IPS-NIHi7 (cell line): ENCODE data around the gene EEFSEC.

Experiments used
- DNase-seq: peaks from one replicate; pipeline ENCODE4 v3.0.0; 2012; ENCODE audit warnings: mixed read lengths; ENCODE audit errors: extremely low spot score

EEFSEC gene

DNA sequence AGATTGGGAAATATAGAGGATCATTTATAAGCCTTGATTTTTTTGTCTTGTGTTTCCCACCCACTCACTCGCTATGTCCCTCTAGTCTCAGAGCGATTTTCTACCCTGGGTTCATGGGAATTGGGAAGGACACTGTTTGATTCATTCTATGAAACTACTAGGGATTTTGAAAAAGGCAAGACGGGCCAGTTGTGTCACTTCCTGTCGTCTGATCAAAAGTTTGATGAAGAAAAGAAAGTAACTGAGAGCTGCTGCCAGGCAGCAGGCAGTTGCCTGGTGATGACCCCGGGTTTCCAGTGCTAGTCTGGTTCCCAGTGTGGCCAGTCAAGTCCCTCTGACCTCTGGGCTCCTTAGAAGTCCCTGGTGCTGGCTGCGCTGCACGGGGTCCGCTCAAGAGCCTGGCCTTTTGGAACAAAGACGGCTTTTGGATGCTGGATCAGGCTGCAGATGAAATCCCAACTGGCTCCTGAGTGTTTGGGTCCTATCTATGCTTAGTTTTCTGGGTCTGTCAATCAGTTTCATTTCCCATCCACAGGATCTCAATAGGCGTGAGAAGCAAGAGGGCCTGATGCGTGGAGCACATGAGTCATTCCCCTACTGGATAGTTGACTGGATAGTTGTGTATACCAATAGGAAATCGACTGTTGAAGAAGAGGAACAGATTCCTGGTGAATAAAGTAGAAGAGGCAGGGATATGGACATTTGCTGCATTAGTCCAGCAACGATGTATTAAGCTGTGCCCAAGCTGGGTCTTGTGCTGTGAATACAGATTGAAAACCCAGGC is 89.7 kb downstream of the EEFSEC start:
- no peak for DNase-seq

DNA sequence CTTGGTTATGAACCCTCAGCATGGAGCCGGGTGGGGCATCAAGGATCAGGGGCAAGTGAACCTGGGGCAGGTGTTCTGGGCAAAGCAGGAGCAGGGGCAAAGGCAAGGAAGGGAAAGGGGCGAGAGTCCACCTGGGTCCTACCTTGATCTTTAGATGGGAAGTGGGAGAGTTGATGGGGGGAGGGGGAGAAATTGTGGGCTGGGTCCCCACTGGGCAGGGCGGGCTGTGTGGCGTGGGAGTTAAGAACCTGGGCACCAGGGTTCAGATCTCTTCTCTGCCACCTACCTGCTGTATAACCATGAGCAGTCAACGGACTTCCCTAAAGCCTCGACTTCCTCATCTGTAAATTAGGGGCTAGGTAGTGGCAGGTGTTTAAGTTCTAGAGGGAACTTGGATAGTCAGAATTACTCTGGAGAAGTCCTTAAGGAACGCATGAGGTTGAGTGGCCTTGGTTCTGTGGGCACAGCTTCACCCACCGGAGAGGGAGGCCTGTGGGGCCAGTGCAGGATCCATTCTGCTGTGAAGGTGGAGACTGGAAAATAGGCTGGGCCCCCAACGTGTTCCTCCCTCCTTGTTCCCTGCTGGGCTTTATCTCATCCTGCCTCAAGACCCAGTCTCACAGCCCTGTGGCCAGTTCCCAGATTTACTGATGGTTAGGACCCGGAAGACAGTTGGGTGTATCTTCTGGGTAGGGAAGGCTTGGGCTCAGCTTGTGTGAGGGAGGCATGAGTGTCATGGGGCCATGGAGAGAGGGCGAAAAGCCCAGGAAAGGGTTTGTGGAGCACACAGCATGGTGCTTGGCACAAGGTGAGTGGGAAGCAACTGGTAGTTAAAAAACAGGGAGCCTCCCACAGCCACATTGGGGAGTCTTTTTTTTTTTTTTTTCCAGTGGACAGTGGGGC is 90.6 kb downstream of the EEFSEC start:
- DNase-seq: no peak

DNA sequence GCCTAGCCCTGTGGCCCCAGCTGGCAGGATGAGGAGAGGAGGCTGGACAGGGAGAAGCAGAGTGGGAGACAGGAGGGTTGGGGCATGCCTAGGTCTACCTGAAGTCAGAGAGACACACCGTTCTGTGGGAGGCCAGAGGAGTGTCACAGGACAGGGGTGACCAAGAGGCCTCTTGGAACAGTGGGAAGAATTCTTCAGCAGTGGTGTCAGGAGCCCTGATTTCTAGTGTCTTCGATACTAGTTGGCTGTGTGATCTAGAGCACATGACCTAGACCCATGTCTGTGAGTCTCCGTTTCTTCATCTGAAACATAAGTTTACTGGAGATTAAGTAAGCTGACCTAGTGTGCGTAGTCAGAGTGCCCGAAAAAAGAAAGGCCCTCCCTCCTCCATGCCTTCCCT is 92.2 kb downstream of the EEFSEC start:
- DNase-seq: no peak

DNA sequence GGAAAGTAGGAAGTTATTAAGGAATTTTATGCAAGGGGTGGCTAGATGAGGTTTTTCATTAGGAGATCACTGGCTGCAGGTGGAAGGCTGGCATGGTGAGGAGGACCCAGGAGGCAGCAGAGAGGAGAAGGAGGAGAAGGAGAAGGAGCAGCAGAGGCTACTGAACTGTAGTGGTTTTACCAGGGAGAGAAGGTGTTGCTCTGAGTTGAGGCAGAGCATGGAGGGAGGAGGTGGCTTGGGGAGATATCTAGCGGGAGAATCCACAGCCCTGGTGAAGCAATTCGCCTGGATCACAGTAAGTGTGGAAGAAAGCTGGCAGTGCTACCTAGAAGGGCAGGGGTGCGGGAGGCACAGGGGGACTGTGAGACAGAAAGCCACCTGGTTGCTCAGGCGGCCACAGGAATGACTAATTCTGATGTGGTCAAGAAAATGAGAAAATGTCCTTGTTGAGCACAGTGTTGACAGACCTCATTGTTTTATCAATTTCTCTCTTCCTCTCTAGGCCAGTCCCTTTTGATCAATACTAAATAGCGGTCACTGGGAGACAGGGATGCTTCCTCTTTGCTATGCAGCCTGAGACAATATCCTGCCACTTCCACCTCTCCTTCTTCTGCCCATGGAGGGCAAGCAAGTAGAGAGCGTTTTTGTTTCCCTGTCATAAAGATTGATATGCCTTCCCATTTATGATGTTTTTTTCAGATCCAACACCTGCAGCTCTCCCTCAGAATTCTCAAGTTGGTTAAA is 94.6 kb downstream of the EEFSEC start:
- DNase-seq: no peak

DNA sequence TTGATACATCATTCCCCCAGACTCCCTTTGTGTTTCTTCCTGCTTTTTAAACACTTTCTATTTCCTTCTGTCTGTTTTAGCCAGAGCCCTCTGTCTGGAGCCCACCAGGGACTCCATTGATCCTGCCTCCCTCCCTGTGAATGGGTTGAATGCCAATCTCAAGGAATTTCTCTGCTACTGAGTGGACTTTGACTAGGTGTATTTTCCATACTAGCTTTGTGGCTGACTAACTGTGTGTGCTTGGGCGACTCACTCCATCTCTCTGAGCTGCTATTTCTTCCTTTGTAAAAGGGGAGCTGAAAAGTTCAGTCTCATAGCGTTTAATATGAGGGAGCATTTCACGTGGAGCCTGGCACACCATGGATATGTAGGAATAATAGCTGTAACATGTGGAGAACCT is 98.8 kb downstream of the EEFSEC start:
- DNase-seq: no peak

DNA sequence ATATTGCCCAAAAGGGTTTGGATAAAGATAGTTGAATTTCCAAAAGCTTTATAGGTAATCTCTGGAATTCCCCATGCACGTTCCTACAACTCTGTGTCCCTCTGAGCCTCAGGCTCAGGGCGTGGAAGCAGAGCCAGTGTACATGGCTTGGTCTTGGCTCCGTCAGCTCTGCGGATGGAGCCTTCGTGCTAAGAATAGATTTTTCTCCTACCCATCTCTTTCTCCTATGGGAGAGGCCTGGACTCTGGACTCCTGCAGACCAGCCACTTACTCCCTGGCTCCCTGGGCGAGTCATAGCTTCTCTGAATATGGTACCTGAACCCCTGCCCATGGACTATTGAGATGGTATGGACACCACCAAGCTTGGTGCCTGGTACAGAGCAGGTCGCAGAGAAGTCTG is 99.9 kb downstream of the EEFSEC start:
- DNase-seq: no peak

DNA sequence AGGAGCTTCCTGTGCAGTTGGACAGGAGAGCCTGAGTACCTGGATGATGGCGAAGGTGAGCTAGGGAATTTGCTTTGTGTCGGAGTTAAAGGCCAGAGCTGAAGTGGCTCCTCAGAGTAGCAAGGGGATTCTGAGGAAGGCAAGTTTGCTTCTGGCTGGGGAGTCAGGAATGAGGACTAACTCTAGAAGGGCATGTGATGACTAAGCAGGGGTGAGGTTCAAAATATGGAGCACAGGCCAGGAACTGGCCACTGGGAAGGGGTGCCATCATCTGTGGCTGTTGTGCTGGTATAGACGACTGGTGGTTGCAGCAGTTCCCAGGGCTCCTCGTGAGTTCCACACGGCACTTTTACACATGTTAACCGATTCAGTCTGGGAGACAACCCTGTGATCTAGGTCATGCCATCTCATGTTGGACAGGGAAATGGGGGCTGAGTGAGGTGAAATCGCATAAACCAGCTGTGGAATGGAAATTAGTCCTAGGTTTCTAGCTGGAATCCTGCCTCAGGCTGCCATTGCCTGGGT is 100.8 kb downstream of the EEFSEC start:
- no peak for DNase-seq

DNA sequence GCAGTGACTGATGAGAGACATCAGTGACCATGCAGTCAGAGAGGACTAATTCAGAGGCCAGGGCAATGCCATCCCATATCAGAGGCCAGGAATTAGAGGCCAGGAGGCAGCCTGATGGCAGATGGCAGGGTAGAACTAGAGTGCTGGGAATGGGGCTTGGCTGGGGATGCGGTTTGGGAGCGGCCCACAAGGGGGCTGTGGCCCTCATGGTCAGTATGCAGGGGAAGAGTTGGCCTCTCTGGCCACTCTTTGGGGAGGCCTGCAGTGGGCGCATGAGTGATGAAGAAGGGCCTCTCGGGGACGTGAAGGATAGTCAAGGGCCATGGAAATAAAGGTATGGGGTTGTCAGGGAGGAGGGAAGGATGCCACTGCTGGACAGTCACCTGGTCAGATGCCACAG is 101.7 kb downstream of the EEFSEC start:
- peak; percentile 60 for DNase-seq

DNA sequence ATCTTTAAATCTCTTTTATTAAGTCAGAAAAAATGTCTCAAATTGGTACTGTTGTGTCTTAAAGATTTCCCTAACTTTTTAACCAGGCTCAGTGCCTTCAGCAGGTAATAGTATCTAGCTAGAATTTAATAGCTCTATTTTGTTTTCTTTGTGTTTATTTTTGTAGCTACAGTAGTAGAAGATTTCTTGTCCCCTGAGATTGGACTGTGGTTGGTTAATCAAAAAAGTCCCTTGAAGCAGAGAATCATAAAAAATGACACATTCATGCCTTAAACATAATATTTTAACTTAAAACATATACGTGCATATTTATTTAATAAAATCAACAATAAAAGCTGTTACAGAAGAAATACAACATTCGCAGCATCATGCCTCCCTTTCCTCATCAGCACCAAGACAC is 102.8 kb downstream of the EEFSEC start:
- DNase-seq: no peak

DNA sequence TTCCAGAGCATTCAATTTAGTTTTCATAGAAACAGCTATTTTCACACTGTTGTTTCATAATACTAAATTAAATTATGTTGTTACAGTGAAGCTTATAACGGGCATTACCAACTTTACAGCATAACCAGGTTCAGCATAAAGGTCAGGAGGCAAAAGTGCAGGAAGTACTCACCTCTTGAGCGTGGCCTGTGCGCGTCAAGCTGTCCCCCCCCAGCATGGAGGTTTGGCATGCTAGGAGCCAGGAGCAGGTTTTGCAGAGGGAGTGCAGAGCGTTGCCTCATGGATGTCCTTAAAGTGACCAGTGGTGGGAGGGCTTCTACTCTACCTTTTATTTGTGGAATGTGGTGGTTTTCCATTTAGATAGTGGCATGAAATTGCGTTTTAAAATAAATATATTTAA is 104.4 kb downstream of the EEFSEC start:
- DNase-seq: no peak

DNA sequence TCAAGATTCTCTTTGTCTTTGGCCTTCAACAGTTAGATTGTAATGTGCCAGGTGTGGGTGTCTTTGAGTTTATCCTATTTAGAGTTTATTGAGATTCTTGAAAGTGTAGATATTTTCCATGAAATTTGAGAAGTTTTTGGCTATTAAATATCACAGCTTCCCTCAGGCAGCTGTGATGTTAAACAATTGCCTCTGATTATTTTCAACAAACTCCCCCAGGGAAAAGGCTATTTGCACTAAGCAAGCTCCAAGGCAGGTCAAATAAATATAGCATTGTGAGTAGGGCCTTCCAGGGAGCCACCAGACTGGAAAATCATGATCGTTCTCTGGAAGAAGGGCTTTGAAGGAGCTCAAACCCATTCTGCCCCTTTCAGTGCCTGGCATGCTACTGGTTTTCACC is 107.0 kb downstream of the EEFSEC start:
- no peak for DNase-seq

DNA sequence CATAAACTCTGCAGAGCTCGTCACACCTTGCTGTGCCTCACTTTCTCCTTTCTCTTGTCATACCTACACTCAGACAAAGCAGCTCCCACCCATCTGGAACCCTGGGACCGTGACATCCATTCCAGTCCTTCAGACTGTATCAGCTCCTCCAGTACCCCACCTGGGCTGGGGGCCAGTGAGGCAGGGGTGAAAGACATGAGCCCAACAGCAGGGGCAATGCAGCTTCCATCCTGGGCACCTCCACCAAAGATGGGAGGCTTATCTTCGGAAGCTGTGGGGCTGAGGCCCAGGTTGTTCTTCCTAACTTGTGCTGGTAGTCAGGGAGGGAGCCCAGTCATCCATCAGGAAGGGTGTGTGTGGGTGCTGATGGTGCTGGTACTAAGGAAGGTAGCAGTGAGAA is 109.2 kb downstream of the EEFSEC start:
- DNase-seq: no peak

DNA sequence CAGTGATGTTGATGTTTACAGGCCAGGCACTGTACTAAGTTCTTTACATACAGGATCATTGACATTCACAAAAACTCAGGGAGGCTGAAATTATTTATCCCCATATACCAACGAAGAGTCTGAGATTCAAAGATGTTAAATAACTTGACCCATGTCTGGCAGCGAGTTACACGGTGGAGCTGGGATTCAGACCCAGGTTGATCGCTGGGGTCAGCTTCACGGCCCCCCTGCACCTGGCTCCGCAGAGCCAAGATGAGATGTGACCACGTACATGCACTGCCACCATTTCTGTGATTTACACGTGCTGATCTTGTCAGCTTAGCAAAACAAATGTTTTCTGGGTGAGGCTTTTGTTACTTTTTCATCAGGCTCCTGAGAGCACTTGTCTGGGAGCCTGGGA is 109.8 kb downstream of the EEFSEC start:
- no peak for DNase-seq

DNA sequence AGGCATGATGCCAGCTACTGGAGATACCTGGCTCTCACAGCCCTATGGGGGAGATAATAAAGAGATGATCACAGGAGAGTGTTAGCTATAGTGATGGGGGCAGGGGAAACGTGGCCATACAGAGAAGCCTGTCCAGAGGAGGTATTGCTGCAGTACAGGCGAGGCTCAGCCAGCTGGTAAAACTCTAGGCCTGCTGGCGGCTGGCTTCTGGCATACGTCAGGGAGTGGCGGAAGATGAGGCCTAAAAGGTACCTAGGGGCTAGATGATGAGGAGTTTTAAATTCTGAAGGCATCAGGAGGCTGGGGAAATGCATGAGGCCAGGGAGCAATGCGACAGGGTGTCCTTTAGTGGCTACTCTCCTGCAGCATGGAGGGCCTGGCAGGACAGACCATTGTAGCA is 110.7 kb downstream of the EEFSEC start:
- DNase-seq: no peak

DNA sequence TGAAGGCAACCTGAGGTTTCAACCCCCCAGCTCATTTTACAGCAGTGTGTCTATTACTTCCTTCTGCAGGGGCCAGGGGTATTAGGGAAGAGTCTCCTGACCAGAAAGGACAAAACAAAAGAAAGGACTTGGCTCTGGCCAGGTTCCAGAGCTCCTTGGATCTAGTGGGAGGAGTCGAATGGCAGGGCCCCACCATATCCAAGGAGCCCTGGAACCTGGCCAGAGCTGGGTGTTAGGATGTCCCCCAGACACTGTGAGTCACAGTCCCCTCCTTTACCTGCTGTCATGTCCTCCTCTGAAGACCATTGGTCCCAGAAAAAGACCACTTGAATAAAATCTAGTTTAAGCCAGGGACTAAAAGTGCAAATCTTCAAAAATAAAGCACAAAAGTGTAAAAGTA is 113.2 kb downstream of the EEFSEC start:
- no peak for DNase-seq

DNA sequence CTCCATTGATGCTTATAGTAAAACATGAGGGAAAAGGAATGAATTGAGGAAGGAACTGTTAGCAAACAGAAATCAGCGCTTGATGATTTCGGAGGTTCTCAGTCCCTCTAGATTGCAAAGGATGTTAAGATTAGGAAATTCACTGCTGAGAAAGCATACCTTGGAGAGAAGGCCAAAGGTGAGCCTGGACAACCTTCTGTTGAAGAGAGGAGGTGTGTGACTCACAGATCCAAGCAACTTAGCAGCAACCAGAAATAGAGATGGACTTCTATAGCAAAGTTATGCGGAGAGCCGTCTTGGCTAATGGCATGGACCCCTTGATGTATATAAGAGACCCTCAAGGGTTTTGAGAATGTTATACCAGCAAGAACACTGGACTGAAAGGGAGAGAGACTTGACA is 114.3 kb downstream of the EEFSEC start:
- DNase-seq: no peak

DNA sequence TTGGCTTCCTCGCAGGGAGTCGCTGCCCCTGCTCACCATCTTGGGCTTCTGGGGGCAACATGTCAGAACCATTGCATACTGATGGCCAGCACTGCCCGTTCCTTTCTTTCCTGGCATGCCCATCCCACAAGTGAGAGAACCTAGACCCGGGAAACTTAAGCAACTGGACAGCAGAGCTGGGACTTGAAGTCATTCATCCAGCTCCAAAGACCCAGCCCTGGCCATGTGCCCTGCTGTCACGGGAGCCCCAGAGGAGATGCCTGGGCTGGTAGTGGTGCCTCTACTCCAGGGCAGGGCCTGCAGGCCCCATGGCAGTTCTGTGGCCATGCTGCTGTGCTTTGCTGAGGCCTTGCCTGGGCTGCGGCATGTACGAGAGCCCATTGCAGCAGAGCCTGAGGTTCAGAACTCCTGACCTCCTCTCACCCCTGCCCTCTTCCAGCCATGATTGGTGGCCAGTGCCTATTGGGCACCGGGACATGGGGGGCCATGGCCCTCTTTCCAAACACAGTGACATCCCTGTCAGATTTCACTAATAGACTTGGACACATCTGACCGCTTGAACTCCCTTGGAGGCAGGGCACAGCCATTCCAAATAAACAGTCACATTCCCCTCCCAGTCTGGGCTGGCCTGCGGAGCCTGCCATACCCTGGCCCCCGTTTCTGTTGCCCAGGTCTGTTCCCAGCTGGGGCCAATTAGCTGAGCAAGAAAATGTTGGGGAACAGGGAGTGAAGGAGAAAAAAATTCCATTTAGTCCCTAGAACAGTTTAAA is 115.9 kb downstream of the EEFSEC start:
- no peak for DNase-seq

DNA sequence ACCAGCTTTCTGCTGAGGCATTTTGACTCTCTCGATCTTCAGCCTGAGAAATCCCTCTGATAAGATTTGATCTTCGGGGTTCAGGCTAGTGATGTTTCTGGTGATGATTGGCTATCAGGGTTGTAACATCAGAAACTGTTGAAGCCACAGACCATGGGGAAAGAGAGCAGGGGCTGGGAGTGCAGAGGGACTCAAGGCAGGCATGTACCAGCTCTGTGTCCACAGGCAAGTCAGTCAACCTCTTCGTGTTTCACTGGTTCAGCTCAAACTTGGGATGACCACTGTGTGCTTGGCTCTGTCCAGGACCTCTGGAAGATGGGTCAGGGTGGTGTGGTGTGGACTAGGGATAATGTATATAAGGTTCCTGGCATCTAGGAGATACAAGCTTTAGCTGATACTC is 116.5 kb downstream of the EEFSEC start:
- no peak for DNase-seq

DNA sequence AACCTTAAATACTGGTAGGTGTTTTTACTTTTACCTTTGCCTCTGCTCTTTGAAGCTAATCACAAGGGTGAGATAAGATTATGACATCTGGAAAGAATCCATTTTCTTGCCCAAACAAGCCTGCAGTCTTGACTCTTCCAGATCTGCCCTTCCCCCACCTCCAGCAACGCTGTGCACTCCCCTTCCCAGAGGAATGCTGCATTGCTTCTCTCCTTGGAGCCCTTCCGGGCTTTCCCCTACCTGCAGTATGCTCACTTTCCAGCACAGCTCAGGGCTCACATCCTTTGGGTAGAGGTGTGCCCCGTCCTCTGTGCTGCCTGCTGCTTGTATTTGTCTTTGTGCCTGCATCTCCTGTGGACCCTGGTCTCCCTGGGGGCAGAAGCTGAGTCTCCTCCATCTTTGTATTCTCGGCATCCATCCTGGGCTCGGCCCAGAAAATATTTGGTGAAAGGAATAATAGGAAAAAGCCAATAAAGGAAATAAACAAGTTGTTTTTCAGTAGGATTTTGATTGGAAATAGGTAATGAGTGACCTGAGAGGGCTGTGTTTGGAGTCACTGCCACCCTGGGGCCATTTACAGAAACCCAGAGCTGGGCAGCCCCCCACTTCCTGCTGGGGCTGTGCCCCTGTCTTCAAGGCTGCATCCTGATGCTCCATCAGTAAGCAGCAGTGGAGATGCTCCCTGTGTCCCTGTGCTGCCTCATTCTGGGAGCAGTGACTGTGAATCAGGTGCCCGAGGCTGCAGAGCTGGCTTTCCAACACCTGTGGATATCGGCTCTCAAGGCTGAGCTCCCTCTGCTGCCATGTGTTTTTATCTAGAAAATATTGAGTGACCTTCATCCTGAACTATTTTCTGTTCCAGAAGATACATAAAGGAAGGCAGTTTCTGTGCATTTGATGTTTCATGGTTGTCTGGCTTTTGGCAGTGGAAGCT is 117.5 kb downstream of the EEFSEC start:
- peak; percentile 67 for DNase-seq
